Nucleus accumbens (tissue), 56 donors: ENCODE measurements around the gene LRRFIP1.
A peak's percentile ranks its signal among the peaks of the same experiment; 100 is the strongest.
"Not testable (repeated sequence)": the region's sequence is repeated elsewhere in the genome, so short reads cannot be mapped to it uniquely, and the experiment has no call there.

Source experiments
- DNase-seq, 56 donors: peaks; one replicate each; lab custom pipeline; 2025; lab: John Stamatoyannopoulos, UW

The LRRFIP1 gene

GRCh38 chr2:237674731-237675276 is 47.4 kb downstream of the LRRFIP1 start:
- peak in 43 of 56 donors; percentile 19 to 79 (median 42) for DNase-seq

GRCh38 chr2:237675316-237675715 is 47.9 kb downstream of the LRRFIP1 start:
- DNase-seq, result no peak

DNA sequence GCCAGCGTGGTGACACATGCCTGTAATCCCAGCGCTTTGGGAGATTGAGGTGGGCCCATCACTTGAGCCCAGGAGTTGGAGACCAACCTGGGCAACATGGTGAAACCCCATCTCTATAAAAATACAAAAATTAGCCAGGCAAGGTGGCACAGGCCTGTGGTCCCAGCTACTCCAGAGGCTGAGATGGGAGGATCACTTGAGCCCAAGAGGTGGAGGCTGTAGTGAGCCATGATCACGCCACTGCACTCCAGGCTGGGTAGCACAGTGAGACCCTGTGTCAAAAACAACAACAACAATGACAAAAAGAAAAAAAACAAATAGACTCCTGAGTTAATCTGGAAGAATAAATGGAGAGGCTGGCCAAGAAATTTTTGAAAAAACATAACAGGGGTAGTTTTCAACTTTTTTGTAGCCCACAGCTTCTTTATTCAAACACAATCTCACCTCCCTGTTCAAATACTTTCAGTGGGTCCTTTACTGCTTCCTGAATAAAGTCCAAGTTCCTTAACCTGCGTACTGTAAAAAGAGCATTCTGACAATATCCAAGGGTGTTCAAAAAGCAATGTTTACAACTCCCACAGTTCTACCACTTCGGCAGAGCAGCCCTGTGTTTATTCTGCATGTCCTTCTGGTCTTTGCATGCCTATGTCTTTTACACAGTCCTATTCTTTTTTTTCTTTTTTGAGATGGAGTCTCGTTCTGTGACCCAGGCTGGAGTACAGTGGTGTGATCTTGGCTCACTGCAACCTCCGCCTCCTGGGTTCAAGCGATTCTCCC is 53.5 kb downstream of the LRRFIP1 start:
- no peak for DNase-seq

DNA sequence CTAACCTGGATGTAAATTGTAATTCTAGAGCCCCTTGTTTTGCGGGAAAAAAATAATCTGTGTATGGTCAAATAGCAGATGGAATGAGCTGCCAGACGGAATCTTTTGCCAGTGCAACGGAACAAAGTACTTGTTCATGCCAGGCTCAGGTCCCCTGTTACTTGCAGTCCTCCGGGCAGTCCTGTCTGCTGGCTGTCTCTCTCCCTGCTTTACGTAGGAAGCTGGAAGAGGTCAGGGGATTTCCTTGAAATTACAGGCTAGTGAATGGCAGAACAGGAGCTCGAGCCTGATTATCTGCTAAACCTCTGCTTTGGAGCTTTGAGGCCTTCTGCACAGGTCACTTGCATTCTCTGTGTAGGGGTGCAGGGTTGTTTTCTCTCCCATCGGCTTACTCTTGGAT is 54.8 kb downstream of the LRRFIP1 start:
- no peak for DNase-seq

DNA sequence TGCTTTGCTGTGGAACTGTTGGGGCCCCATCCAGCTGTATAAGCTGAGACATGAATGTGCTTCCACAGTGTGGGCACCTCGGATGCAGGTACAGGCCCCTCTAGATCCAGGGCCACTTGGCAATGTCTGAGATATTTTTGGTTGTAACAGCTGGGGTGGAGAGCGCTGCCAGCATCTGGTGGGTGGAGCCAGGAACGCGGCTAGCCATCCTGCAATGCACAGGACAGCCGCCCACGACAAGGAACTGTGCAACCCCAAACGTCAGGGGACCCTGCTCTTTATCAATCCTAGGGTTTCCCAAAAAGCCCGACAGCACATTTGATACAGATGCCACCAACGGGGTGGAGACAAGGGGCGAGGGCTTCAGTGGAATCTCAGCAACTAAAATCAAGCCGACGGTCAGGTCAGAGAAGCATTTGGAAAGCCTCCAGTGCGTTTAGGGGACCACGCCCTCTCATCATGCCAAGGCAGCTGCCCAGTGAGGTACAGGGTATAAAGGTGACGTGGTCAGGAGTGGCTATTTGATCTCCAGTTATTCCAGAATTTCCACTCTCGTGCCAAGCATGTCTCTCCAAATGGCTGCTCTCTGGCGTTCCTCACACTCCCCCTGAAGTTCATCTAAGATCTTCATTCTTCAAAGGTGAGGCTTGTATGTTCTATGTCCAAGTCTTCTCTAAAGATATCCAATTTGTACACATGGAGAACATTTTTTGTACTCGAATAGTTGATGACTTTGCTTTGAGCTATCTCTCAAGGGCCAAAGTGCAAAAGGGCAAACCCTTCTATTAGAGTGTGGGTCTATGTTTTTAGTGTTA is 55.7 kb downstream of the LRRFIP1 start:
- no peak for DNase-seq

DNA sequence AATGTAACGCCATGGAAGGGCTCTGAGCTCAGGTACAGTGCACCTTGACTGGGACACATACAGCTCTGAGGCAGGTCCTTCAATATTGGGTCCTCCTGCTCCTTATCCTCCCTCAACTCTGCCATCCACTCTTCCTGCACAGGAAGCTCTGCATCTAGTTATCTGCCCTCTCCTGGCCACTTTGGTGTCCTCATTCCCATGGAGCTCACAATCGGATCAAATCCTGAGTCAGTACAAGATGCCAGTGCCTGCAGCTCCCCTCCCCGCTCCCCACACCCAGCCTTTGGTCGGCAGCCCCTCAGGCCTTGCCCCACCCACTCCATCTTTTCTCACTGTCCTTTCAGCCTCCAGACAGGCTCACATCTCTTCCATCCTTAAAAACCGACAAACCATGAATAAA is 58.0 kb downstream of the LRRFIP1 start:
- DNase-seq, result no peak

- peak in 1 of 56 donors; percentile 19 for DNase-seq
Observed at GRCh38 chr2:237686659-237687136, 59.3 kb downstream of the LRRFIP1 start.

DNA sequence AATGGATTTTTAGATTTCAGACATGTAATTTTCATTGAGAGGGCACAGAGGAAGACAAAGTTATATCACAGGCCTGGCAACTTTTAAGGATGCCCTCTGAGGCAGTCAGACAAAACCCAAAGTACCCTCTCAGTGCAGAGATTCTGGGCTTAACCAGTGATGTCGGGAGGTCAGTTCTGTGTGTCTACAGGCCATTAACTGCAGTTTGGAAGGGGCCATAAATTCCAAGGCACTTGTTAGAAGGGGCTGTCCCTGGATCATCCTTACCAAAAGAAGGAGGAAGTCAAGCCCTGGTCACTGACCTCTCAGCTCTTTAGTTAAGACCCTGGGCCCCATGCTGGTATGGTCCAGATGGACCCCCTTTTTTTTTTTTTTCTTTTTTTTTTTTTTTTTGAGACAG is 60.7 kb downstream of the LRRFIP1 start:
- DNase-seq, result no peak

DNA sequence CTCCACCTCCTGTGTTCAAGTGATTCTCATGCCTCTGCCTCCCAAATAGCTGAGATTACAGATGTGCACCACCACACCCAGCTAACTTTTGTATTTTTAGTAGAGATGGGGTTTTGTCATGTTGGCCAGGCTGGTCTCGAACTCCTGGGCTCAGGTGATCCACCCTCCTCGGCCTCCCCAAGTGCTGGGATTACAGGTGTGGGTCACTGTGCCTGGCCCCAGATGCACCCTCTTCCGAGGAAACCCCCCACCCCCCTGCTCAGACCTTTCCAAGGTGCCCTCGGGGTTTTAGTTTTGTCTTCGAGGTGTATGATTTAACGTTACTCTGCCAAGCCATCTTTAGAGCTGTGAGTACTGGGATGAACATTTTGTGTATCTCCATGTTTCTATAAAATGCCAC is 61.2 kb downstream of the LRRFIP1 start:
- DNase-seq, result not testable (repeated sequence)

DNA sequence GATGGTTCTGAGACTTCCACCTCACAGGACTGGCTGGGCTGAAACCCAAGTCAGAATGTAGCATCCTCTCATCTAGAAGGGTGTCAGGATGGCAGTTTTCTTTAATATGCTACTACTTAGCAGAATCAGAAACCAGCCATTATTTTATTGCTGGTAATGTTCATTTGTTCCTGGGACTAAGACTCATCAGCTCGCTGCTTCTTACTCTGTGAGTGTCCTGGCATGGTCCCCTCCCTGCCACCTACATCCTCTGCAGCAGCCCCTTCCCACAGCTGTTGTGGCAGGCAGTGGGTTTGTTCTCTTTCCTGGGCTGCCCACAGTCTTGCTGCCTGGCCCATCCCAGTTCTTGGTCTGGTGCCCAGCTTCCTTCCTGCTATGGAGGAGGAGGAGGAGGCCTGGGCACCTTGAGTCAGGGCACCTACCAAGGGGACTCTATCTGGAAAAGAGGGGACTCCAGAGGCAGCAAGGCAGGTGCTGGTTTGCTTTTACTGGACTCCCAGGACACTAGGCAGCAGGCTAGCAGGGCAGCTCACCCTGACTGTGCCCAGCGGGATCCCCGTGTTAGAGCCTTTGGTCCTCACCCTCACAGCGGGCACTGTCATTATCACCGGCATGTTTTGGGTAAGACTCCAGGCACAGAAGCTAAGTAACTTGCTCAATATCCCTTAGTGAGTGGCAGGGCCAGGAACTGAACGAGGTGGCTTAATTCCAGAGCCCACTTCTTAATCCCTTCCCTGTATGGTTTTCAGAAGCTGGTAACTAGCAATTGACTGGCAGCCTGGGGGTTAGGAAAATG is 62.1 kb downstream of the LRRFIP1 start:
- DNase-seq, result peak in 3 of 56 donors; percentile 29 to 34 (median 30)

GRCh38 chr2:237691029-237691907 is 63.9 kb downstream of the LRRFIP1 start:
- DNase-seq, result peak in 1 of 56 donors; percentile 35

DNA sequence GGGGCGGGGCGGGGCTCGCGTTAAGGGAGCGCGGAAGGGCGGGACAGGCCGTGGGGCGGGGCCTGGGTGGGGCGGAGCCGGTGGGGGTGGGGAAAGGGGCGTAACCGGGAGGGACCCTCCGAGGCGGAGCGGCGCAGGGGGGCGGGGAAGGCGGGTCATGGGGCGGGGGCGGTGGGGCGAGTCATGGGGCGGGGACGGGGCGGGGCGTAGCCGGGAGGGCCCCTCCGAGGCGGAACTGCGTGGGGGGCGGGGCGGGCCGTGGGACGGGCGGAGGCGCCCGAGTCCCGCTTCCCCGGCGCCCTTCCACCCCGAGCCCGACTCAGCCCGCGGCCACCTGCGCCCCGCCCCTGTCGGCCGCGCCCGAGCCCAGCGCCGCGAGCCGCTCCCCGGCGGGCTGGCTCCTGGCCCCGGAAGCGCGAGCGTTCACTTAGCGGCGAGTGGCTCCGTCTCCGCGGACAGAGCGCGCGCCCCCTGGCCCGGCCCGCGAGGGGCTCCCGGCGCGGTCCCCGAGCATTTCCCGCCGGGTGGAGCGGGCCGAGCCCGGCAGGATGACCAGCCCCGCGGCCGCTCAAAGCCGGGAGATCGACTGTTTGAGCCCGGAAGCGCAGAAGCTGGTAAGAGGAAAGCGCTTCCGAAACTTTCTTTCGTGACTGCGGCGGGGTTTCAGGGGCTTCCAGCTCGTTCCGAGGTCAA is 64.7 kb downstream of the LRRFIP1 start:
- DNase-seq, result peak in 54 of 56 donors; percentile 49 to 96 (median 87)

- DNase-seq, result no peak
Observed at GRCh38 chr2:237692601-237693290, 65.4 kb downstream of the LRRFIP1 start.

DNA sequence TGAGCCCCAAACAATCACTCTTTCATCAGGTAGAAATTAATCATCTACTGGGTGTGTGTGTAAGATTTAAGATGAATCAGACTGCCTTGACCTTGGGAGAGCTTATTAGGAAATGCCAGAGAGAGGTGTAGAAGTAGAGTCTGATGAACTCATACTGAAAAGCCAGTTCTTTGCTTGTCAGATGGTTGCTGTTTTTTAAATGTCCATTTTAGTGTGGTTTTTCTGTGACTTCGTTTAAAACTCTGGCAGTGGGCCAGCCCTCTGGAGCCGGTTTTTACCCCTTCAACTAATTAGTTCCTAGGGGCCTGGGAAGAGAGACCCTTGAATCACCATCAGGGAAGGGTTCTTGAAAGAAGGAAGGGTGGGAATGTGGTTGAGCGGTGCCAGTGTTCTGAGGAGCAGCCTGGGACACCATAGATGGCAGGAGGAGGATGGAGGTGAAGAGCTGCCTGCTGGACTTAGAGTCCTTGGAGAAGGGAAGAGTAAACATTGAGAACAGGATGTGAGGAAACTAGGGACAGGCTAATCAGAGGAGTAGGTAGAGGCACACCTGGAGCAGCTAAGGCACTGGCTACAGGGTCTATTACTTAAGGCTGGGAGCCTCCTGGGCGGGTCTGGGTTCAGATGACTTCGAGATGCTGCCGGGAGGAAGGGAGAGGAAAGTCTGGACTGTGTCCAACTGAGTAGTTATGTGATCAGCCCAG is 66.1 kb downstream of the LRRFIP1 start:
- no peak for DNase-seq

- DNase-seq, result no peak
Observed at GRCh38 chr2:237694415-237695194, 67.2 kb downstream of the LRRFIP1 start.

DNA sequence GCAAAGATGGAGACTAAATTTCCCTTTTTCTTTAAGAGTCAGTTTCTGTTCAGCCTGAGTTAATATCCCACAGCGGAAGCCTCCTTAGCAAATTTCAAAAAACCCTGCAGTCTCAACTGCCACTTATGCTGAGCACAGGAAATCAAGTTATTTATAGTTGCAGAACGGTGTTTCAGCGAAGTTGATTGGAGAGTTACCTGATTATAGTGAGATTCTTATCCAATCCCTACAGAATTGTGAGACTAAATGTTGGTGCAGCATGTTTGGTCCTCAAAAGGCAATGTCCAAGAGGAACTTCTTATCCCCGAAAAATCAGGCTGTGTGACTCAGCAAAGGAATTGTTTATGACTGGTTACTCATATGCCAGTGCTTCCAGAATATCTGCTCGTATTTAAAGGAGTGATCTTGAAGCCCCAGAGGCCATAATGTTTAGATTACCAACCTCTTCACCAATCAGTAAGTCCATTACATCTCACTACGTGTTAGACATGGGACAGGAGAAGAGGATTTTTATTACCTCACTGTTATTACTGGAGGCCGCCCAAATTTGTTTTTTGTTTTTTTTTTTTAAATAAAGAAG is 67.9 kb downstream of the LRRFIP1 start:
- no peak for DNase-seq
